CD14-positive monocyte (primary cell): Measurements from ENCODE around the gene EIPR1. TPM values are rescaled to one million over a fixed set of nuclear protein-coding genes. Genes with fewer than 3 reads are reported as not detected.

ENCODE experiments used
- DNase-seq, 3 donors: peaks; one replicate each; pipeline ENCODE4 v3.0.0-alpha.2; 2011 to 2022
- H2AFZ ChIP-seq: 2 replicates; pipeline ENCODE4 v1.6.0; 2012; ENCODE audit warnings: mild to moderate bottlenecking, low read depth, low read length, inconsistent platforms; ENCODE audit not compliant: insufficient read depth, poor library complexity, severe bottlenecking
- H3K27ac ChIP-seq, 2 donors: 1 replicate in 1 of 2; 2 replicates in 1 of 2; pipeline ENCODE4 v1.5.1; 2012 to 2013; ENCODE audit warnings: low read length in 2 of 2, control low read depth in 1 of 2, inconsistent platforms in 1 of 2, low read depth in 1 of 2, mild to moderate bottlenecking in 1 of 2
- H3K27me3 ChIP-seq, 2 donors: one replicate each; pipeline versions ENCODE4 v1.6.0 to v1.6.1; 2011 to 2013; ENCODE audit warnings: low read length in 2 of 2; ENCODE audit not compliant: control insufficient read depth in 2 of 2, insufficient read depth in 2 of 2
- H3K36me3 ChIP-seq, 2 donors: replicated peaks in 1 of 2; 1 replicate in 1 of 2; 2 replicates in 1 of 2; pipeline versions ENCODE4 v1.5.1 to v1.6.1; 2012 to 2013; ENCODE audit warnings: low read length in 2 of 2, control low read depth in 1 of 2, inconsistent platforms in 1 of 2, mild to moderate bottlenecking in 1 of 2; ENCODE audit not compliant: insufficient read depth in 2 of 2, control insufficient read depth in 1 of 2
- H3K4me1 ChIP-seq, 2 donors: 1 replicate in 1 of 2; 2 replicates in 1 of 2; pipeline versions ENCODE4 v1.5.1 to v1.6.1; 2012 to 2013; ENCODE audit warnings: low read length in 2 of 2, control low read depth in 1 of 2, inconsistent platforms in 1 of 2, mild to moderate bottlenecking in 1 of 2, moderate library complexity in 1 of 2; ENCODE audit not compliant: insufficient read depth in 2 of 2, control insufficient read depth in 1 of 2
- H3K4me2 ChIP-seq: replicated peaks from 2 replicates; pipeline ENCODE3; 2012; ENCODE audit warnings: low read length, moderate library complexity, mild to moderate bottlenecking; ENCODE audit not compliant: poor library complexity, severe bottlenecking; ENCODE audit errors: extremely low read depth
- H3K4me3 ChIP-seq, 3 experiments: fragments of 200-600 bp in 1 of 3; sonication (generic) in 1 of 3; replicated peaks in 1 of 3; 1 replicate in 2 of 3; 2 replicates in 1 of 3; pipeline ENCODE4 v1.5.1; 2011 to 2013; ENCODE audit warnings: low read length in 3 of 3, mild to moderate bottlenecking in 3 of 3, control low read depth in 2 of 3, low read depth in 2 of 3, inconsistent platforms in 1 of 3, moderate library complexity in 1 of 3
- H3K79me2 ChIP-seq: 2 replicates; pipeline ENCODE4 v1.6.0; 2012; ENCODE audit warnings: mild to moderate bottlenecking, control low read depth, inconsistent platforms, low read length, moderate library complexity; ENCODE audit not compliant: insufficient read depth
- H3K9ac ChIP-seq: 2 replicates; pipeline ENCODE4 v1.6.0; 2017; ENCODE audit warnings: low read length, mild to moderate bottlenecking; ENCODE audit not compliant: insufficient read depth, poor library complexity, severe bottlenecking
- H3K9me3 ChIP-seq, 2 donors: replicated peaks in 1 of 2; 1 replicate in 1 of 2; 2 replicates in 1 of 2; pipeline versions ENCODE4 v1.5.1 to v1.6.1; 2012 to 2013; ENCODE audit warnings: low read length in 2 of 2, control low read depth in 1 of 2; ENCODE audit not compliant: control insufficient read depth in 1 of 2, insufficient read depth in 1 of 2
- H4K20me1 ChIP-seq: 2 replicates; pipeline ENCODE4 v1.6.0; 2012; ENCODE audit warnings: mild to moderate bottlenecking, low read length, control low read depth, moderate library complexity; ENCODE audit not compliant: insufficient read depth
- H3K27ac Mint-ChIP-seq, 7 donors: one replicate each; pipeline ENCODE4 v1.8.0; 2020; ENCODE audit warnings: mild to moderate bottlenecking in 7 of 7, mixed read lengths in 7 of 7, moderate library complexity in 6 of 7, inconsistent platforms in 2 of 7
- H3K27me3 Mint-ChIP-seq, 3 donors: one replicate each; pipeline ENCODE4 v1.8.0; 2021 to 2022; ENCODE audit warnings: low read depth in 3 of 3, mild to moderate bottlenecking in 3 of 3, mixed read lengths in 3 of 3, moderate library complexity in 3 of 3, inconsistent platforms in 1 of 3
- H3K36me3 Mint-ChIP-seq, 2 donors: one replicate each; pipeline ENCODE4 v1.8.0; 2020; ENCODE audit warnings: mixed read lengths in 2 of 2, inconsistent platforms in 1 of 2, mild to moderate bottlenecking in 1 of 2
- H3K4me1 Mint-ChIP-seq: one replicate; pipeline ENCODE4 v1.8.0; 2020; ENCODE audit warnings: mild to moderate bottlenecking, mixed read lengths
- H3K4me3 Mint-ChIP-seq, 2 donors: one replicate each; pipeline ENCODE4 v1.8.0; 2020; ENCODE audit warnings: mild to moderate bottlenecking in 2 of 2, mixed read lengths in 2 of 2, moderate library complexity in 1 of 2
- H3K9me3 Mint-ChIP-seq, 7 donors: one replicate each; pipeline ENCODE4 v1.8.0; 2020 to 2022; ENCODE audit warnings: mixed read lengths in 7 of 7, mild to moderate bottlenecking in 6 of 7, moderate library complexity in 6 of 7, inconsistent platforms in 2 of 7
- WGBS: methylation state at CpG from one replicate; pipeline ENCODE4 v1.1.5; 2013; ENCODE audit warnings: missing lambda C conversion rate; ENCODE audit not compliant: insufficient coverage; 5-methylcytosine and 5-hydroxymethylcytosine counted together
- intact Hi-C, 2 donors: fragments of 100-400 bp; cut with micrococcal nuclease; formaldehyde crosslinking; loops; one replicate each; pipeline versions ENCODE4 v1.15.0 to v1.15.1; 2023
- polyA plus RNA-seq, 3 donors: library from polyadenylated mRNA; depleted of rRNA in 1 of 3; unstranded in 2 of 3; stranded (reverse) in 1 of 3; fragments of 300-500 nt in 2 of 3; fragments of >200 nt in 1 of 3; fragmentation: Illumina TruSeq in 2 of 3; gene quantifications; 1 replicate in 2 of 3; 2 replicates in 1 of 3; pipeline ENCODE4 v1.2.3, GENCODE V29; 2012 to 2021
- TF ChIP-seq, protein P1 (sequence below): fragments of 200-600 bp; IDR thresholded peaks from one replicate; pipeline ENCODE4 v1.8.0; 2022; ENCODE audit warnings: antibody characterized with exemption, mild to moderate bottlenecking

The EIPR1 gene
- polyA plus RNA-seq, 3 donors, result 19.0 to 22.4 (median 20.8) TPM

DNA sequence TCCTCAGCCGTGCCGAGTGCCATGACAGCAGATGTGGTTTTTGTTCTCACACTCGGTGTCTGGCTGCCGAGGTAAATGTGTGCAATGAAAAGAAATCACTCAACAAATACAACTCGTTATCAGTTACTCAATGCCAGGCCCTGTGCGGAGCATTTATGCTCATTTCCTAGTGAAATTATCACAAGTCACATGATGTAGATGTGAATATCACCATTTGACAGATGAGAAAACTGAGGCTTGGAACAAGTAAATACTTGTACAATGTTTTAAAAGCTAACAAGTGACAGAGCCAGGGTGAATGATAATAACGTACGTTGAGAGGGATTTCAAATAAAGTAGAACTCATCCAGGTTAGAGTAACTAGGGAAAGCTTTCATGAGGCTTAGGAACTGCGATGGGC lies 174.7 kb downstream of the EIPR1 start:
- peaks cover 0 to 3% (median 2%) of the 10 kb centered on the region in 7 donors for H3K9me3 Mint-ChIP-seq
- H3K9ac ChIP-seq, result no peak overlapping the region
- intact Hi-C loops, result no loop called here
- H3K4me3 ChIP-seq, result no peak overlapping the region
- no peaks in the 10 kb centered on the region for H3K9me3 ChIP-seq
- DNase-seq, result no peak
- no peaks in the 10 kb centered on the region for H3K27me3 ChIP-seq
- H3K36me3 Mint-ChIP-seq, result peaks cover 19 to 20% of the 10 kb centered on the region in 2 donors
- no peak overlapping the region for H3K4me2 ChIP-seq
- no peak overlapping the region for H3K4me3 Mint-ChIP-seq
- no peaks in the 10 kb centered on the region for H4K20me1 ChIP-seq
- 100% methylated on average over 3 of the region's 9 CpGs for WGBS
- TF ChIP-seq, protein P1, sequence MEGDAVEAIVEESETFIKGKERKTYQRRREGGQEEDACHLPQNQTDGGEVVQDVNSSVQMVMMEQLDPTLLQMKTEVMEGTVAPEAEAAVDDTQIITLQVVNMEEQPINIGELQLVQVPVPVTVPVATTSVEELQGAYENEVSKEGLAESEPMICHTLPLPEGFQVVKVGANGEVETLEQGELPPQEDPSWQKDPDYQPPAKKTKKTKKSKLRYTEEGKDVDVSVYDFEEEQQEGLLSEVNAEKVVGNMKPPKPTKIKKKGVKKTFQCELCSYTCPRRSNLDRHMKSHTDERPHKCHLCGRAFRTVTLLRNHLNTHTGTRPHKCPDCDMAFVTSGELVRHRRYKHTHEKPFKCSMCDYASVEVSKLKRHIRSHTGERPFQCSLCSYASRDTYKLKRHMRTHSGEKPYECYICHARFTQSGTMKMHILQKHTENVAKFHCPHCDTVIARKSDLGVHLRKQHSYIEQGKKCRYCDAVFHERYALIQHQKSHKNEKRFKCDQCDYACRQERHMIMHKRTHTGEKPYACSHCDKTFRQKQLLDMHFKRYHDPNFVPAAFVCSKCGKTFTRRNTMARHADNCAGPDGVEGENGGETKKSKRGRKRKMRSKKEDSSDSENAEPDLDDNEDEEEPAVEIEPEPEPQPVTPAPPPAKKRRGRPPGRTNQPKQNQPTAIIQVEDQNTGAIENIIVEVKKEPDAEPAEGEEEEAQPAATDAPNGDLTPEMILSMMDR, result no peak
- no peaks in the 10 kb centered on the region for H3K4me1 ChIP-seq
- no peaks in the 10 kb centered on the region for H3K4me1 Mint-ChIP-seq
- no peaks in the 10 kb centered on the region for H3K79me2 ChIP-seq
- no peak overlapping the region for H2AFZ ChIP-seq
- H3K36me3 ChIP-seq, result peaks cover 0 to 6% of the 10 kb centered on the region in 2 donors
- no peak overlapping the region for H3K27ac Mint-ChIP-seq
- H3K27ac ChIP-seq, result no peak overlapping the region
- peaks cover 0 to 2% (median 2%) of the 10 kb centered on the region in 3 donors for H3K27me3 Mint-ChIP-seq

DNA sequence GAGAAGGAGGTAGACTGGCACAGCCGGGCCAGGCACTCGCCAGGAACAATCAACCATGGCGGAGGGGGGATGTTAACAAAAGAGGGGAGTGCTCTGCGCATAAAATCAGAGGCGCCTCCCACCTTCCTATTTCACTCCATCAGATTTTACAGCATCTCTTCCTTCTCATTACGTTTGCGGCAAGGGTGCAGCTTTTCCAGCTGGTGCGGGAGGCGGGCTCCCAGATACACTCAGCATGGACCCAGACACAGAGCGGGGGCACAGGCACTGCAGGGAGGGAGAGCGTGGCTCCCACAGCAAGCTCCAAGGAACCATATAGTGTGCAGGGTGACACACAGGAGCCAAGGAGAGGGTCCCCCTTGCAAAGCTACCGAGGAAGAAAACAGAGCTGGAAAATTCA lies 176.3 kb downstream of the EIPR1 start:
- H3K27ac Mint-ChIP-seq, result peak overlapping the region in 1 of 7 donors; percentile 45

More for the DNA sequence above, 176.3 kb downstream of the EIPR1 start:
- Histone ChIP-seq H3K4me3 (no peak overlapping the region), H3K4me2 (no peak overlapping the region), H2AFZ (no peak overlapping the region), H3K9ac (no peak overlapping the region), H3K27me3 (no peaks in the 10 kb centered on the region), H3K36me3 (no peaks in the 10 kb centered on the region), H3K79me2 (no peaks in the 10 kb centered on the region), H3K4me1 (peaks cover 2 to 4% of the 10 kb centered on the region in 2 donors), H3K27ac (no peak overlapping the region), H4K20me1 (no peaks in the 10 kb centered on the region), H3K9me3 (no peaks in the 10 kb centered on the region)
- Mint-ChIP-seq H3K4me1 (peaks cover 4% of the 10 kb centered on the region), H3K27me3 (peaks cover 0 to 2% (median 2%) of the 10 kb centered on the region in 3 donors), H3K4me3 (no peak overlapping the region), H3K9me3 (peaks cover 0 to 3% (median 2%) of the 10 kb centered on the region in 7 donors), H3K36me3 (peaks cover 19 to 21% of the 10 kb centered on the region in 2 donors)
- WGBS, result 98% methylated on average over 7 of the region's 12 CpGs
- TF ChIP-seq, protein P1, result no peak
- intact Hi-C loops, result no loop called here
- DNase-seq, result no peak
